Dedifferentiated amniotic fluid mesenchymal stem cell (primary cell): ENCODE data around the gene SLC7A7.
"Not testable (repeated sequence)": the region's sequence is repeated elsewhere in the genome, so short reads cannot be mapped to it uniquely, and the experiment has no call there.

Experiments
- DNase-seq: peaks from one replicate; pipeline ENCODE4 v3.0.0-alpha.2; 2016; ENCODE audit errors: extremely low spot score

Gene SLC7A7

DNA sequence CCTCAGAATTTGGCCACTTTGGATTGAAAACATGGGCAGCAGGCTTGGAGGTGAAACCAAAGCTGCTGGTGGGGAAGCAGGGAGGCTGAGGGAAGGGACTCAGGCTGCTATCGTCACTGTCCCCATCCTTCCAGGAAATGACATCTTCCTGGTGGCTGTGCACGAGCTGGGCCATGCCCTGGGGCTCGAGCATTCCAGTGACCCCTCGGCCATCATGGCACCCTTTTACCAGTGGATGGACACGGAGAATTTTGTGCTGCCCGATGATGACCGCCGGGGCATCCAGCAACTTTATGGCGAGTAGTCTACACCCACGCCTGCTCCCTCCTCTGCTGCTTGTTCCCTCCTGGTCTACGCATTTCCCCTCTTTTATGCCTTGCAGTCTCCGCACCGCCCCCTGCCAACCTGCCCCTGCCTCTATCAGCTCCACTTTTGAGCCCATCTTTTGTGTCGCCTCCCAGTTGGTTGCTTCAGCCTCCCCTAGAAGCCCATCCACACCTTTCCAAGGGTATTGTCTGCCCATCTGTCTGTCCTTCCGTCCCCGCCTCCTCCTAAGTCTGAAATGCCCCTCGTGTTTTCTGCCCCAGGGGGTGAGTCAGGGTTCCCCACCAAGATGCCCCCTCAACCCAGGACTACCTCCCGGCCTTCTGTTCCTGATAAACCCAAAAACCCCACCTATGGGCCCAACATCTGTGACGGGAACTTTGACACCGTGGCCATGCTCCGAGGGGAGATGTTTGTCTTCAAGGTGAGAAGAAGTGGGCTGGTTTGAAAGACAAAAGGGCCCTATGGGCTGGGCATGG, 28.1 kb upstream of the SLC7A7 start:
- DNase-seq, result no peak

DNA sequence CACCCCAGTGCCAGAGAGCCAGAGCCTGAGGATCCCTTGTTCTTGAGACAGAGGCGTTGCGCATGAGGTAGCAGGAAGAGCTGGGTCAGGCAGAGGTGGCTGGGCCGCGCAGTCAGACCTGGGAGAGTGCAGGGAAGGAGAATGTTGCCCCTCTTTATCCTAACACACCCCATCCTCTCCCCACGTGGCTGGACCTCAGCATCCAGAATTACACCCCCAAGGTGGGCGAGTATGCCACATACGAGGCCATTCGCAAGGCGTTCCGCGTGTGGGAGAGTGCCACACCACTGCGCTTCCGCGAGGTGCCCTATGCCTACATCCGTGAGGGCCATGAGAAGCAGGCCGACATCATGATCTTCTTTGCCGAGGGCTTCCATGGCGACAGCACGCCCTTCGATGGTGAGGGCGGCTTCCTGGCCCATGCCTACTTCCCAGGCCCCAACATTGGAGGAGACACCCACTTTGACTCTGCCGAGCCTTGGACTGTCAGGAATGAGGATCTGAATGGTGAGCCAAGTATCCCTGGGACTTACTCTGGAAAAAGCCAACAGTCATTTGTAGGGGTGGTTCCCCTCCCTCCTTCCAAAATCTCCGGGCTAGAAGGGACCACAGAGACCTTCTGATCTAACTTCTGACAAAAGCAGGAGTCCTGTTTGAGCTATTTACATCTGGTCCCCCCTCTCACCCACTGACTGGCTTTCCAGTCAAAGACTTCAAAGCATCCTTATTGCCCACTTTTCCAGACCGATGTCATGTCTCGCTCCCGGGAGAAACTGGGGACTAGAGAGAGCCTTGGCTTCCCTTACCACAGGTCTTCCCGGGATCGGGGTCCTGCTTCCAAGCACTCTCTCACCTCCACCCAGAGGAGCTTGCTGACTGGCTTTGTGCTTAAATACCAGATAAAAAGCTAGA, 27.2 kb upstream of the SLC7A7 start:
- no peak for DNase-seq

DNA sequence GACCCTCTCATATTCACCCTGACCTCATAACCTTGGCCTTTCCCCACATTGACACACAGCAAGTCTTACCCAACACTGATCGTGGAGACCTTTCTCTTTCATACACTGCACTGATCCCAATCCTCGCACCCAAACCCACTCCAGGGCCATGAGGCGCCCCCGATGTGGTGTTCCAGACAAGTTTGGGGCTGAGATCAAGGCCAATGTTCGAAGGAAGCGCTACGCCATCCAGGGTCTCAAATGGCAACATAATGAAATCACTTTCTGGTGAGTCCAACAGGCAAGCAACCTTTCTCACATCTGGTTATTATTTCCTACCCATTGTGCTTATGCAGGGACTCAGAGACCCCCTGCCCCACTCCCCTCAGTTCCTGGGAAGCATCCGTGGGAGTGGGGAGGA, 26.5 kb upstream of the SLC7A7 start:
- DNase-seq, result no peak

DNA sequence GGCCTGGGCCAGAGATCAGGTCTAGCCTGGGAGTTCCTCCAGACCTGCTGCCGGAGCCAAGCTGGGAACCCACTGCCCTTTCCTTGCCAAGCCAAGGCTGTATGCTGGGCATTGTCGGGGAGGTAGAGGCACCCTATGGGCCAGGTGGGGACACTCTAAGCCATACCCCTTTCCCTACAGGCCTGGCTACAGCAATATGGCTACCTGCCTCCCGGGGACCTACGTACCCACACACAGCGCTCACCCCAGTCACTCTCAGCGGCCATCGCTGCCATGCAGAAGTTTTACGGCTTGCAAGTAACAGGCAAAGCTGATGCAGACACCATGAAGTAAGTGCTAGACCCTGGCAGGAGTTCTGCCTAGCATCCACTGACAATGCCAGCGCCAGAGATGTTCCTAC, 26.1 kb upstream of the SLC7A7 start:
- DNase-seq, result no peak

DNA sequence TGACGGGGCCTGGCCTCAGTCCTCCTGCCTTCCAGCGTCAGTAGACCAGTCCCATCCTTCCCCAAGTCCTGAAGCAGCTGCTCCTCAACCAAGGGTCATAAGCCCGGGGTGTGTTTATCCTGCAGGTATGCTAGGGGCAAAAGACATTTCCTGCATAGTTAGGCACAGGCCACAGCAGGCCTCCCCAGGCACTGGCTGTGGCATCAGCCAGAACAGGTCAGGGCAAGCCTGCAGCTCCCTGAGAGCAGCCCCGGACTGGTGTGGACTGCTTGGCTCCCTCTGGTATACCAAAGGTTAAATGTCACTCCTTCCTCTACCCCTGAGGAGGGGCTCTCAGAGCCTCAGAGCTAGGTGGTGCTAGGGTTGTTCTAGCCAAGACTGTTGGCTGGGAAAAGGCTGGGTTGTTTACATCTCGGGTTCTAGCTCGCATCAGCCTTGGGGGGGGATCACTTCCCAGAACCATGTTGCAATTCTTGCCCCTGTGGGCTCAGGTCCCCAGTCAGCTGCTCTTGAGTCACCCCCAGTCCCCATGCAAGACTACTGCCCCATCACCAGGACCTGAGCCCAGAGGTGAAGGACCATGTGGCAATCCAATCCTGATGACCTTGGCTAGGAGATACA, 24.0 kb upstream of the SLC7A7 start:
- DNase-seq, result no peak

DNA sequence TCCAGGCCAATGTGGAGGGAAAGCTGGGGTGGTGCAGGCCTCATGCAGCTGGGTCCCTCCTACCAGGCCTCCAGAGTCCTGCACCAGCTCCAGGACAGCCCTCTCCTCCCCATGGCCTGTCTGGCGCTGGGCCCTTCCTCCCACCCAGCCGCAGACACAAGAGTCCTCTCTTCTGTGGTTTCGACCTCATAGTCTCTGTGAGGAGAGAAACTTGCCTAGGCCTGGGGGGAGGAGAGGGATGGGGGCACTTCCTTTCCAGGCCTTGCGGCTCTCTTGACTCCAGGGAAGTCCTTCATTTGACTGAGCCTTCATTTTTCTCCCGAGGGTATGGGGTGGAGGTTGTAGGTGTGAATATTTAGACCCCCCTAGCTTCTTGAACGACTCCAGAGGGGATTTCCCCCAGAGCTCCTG, 23.4 kb upstream of the SLC7A7 start:
- no peak for DNase-seq

DNA sequence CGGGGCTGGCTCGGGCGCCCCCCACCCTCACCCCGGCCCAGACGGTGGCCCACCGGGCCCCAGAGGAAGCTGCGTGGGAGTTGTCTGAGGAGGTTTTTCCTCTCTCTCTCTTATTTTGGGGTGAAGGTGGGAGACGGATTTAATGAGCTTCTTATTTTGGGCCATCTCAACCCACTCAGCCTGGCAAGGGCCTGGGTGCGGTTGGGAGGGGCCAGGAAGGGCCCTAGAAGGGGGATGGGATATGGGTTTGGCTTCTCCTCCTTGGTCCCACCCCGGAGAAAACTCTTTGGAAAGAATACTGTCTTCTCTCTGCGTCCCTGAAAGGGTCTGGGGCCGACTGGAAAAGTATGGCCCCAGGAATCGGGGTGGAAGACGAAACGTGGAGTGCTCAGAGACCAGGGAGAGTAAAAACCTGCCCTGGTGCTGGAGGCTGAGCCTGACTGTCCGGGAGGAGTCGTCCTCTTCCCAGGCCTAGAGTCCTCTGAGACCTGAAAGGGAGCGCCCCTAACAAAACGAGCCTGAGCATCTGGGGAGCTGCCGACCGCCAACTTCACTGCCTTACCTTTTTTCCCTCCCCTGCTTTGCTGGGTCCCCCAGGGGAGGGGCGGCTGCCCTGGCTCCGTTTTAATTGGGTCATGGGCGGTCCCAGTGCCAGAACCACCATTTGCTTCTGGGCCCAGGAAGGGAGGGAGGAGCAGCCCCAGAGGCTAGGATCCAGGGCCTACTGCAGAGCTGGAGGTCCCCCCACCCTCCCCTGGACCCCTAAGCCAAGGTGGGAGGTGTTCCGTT, 22.7 kb upstream of the SLC7A7 start:
- no peak for DNase-seq

DNA sequence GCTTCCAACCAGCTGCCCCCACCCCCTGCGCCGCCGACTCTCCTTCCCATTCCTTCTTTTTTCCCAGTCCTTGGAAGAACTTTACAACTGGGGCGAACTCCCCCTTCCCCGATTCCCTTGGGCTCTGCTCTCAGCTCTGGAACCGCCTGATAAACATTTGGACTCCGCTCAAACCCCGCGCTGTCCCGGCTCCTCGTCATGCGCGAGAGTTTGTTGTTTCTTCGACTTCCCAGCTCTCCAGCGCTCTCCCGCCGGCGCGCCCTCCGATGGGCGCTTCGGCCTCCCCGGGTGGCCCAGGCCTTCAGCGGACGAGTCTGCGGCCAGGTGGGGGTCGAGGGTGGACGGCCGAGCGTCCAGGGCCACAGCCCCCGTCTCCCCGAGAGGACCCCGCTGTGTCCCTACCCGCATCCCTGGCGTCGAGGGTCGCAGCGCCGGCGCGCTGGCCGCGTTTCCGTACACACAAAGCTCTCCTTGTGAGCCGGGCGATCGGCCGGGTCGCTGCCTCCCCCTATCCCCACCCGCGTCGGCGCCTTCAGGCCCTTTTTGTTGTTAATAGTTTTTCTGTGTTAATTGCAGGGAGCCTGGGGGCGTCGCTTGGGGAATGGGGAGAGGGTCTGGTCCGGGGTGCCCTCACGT, 22.0 kb upstream of the SLC7A7 start:
- DNase-seq, result no peak

DNA sequence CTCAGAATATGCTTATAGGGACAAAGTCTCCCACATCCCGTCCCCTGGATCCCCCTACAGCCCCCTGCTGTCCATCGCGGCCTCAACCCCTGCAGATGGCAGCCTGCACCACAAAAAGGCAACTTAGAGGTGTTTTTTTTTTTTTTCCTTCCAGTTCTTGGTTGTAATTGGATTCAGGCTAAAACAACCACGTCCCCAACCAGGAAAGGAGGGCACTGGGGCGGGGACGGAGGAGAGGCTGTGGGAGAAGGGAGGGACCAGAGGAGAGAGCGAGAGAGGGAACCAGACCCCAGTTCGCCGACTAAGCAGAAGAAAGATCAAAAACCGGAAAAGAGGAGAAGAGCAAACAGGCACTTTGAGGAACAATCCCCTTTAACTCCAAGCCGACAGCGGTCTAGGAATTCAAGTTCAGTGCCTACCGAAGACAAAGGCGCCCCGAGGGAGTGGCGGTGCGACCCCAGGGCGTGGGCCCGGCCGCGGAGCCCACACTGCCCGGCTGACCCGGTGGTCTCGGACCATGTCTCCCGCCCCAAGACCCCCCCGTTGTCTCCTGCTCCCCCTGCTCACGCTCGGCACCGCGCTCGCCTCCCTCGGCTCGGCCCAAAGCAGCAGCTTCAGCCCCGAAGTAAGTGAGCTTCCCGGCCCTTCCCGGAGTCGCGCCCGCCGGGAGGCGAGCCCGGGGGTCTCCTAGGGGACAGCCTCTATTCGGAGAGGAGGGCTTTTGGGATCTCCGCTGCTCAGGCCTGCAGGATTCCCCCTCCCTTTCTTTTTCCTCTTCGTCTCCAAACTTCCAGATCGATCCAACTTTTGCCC, 21.3 kb upstream of the SLC7A7 start, which contains the start of gene MMP14:
TSS of gene MMP14 (plus strand) at position 285 of the 813 bp plus-strand sequence. CDS start at position 518, 233 bp downstream.
- DNase-seq, result peak; percentile 88

DNA sequence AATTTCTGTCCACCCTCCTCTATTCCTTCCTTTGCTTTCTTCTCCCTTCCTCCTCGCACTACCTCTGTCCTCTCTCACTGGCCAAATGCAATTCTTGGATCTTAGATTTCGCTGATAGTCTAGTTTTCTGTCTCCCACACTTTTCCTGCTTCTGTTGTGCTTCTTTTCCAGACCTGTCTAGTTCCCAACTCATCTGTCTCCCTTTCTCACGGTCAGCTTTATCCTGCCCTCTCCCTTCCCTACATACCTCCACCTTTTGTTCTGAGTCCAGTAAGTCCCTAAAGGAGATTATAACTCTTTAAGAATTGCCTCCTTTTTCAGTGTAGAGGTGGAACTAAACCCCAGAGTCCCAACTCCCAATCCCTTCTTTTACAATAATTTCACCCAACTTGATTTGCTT, 20.3 kb upstream of the SLC7A7 start:
- DNase-seq, result no peak

DNA sequence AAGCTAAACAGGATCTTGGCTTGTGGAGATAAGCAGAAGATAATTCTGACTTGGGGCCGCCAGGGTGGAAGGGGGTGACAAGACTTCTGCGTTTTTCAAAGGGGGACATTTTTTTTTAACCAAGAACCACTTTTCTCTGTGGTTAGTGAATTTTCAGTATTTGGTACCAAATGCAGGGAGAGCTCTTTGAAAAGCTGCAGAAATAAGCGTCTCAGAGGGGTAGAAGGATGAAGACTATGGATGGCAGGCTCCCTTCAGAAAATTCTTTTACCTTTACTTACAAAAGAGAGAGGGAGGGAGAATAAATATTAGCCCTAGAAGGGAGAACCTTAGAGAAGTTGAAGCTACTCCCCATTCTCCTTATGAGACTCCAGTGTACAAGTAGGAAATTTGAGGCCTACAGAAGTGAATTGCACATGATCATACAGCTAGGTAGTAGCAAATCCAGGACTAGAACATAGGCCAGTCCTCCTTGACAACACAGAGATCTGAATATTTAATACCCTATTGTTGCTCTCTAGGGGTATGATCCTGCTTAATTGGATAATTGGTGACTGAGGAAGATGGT, 15.3 kb upstream of the SLC7A7 start:
- DNase-seq, result no peak

DNA sequence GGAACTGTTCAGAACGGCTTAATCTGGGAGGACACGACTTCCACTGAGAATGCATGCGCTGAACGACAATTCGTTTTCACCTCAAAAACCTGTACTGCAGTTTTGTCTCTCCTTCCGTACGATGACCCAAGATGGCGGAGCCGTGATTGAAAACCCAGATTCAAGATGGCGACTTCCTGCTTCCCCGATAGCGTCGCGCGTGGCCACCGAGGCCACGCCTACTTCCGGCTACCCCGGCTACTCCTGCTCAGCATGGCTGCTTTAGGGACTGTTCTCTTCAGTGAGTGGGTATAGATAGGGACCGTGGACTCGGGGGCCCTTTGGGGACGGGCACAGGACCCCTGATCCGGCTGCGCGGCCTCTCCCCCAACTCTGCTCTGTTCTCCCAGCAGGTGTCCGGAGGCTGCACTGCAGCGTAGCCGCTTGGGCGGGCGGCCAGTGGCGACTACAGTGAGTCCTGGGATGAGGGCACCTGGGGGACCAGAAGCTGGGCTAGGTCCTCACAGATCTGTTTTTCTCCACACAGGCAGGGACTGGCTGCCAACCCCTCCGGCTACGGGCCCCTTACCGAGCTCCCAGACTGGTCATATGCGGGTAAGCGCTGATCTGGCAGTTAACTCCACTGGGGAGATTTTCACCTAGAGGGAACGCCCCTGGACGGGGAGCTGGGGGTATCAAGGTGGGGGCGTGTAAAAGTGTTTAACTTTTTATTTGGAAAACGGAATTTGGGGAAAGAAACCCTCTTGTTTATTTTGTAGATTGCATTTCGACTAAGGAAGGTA, 14.6 kb upstream of the SLC7A7 start, which contains the start of gene MRPL52:
TSS of gene MRPL52 (plus strand) at position 227 of the 782 bp plus-strand sequence. CDS start at position 253, 26 bp downstream.
- peak; percentile 86 for DNase-seq

DNA sequence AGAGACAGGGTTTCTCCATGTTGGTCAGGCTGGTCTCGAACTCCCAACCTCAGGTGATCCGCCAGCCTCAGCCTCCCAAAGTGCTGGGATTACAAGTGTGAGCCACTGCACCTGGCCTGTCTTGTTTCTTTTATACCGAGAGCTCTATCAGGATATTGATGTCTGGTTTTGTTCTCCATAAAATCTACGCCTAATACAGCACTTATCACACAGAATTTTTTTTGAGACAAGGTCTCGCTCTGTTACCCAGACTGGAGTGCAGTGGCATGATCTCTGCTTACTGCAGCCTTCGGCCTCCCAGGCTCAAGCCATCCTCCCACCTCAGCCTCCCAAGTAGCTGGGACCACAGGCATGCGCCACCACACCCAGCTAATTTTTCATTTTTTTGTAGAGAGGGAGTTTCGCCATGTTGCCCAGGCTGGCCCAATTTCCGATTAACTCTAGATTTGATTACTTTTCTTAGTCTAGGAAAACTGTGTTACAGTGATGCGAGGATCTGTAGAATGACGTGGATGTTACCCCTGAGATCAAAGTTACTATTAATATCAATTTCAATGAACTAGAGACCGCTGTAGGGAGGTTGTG, 13.9 kb upstream of the SLC7A7 start:
- not testable (repeated sequence) for DNase-seq

DNA sequence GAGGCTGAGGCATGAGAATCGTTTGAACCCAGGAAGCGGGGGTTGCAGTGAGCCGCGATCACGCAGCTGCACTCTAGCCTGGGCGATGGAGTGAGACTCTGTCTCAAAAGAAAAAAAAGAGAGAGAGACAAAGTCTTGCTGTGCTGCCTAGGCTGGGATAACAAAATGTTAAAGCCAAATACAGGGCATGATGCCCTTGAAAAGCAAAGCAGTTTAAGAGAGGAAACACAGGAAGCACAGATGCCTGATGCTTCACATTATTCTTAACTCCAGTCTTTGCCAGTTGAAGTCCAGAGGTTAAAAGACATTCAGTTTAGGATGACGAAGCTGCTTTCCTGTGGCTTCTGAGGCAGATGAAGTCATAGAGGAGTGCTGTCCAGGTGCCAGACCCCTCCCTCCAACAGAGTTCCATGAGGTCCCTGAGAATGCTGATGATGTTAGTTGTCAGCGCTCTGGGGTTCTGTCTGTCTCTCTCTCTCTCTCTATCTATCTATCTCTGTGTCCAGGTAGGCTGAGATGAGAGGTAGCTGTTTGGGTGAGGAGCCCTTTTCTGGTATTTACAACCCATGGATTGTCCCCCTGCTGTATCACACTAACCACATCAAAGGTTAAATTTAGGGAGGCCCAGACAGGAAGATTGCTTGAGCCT, 9.6 kb upstream of the SLC7A7 start:
- peak; percentile 66 for DNase-seq

DNA sequence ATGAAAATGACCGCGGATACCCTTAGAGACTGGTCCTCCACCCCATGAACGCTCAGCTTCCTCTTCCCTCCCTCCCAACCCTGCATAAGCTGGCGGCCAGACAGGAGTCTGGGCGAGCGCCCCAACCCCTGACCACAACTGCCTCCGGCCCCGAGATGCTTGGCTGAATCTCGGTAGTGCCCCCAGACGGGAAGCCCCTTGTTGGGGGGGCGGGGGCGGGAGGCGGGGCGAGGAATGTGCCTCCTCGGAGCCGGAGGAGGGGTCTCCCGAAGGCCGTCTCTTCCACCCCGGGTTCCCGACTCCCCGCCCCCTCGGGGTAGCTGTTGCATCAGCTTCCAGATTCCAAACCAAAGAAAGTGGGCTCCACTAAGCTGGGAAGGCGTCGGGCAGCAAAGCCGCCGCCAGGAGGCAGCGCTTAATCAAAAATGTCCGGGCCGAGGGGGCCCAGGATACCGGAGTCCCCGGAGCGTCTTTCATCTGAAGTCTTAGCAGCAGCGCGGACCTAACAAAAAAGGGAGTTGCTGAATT, 7.4 kb upstream of the SLC7A7 start:
- DNase-seq, result peak; percentile 83

DNA sequence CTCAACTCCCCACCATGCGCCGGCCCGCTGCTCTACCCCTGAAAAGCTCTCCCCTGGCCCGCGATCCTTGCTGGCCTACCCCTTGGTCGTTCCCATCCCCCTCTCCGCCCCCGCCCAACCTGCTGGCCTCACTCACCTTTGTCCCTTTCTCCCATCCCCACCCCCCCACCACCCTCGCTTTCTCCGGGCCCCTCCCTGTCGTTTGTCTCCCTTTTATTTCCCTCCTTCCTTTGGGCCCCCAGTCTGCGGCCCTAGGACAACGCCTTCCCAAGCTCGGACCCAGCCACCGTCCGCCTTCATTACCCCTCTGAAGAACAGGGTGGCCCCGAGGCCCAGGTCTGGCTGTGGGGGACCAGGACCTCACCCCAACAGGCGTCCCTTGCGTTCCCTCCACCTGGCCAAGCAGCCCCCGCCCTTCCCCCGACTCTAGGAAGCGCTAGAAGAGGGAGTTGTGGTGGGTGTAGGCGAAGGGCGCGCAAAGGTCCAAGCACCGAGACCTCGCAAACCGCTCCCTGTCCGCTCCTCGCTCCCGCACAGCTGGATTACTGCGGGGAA, 6.9 kb upstream of the SLC7A7 start:
- no peak for DNase-seq
